AG10803 (cell line): ENCODE results near the gene FIGLA.

Experiments
- DNase-seq: peaks from one replicate; pipeline ENCODE4 v3.0.0; 2010; ENCODE audit warnings: low read depth
- H3K4me3 ChIP-seq: 2 replicates; pipeline ENCODE4 v1.5.1; 2011; ENCODE audit warnings: mild to moderate bottlenecking, low read length, control low read depth
- TF ChIP-seq, protein P1 (sequence below): conservative IDR thresholded peaks from 2 replicates; pipeline ENCODE4 v1.5.1; 2011; ENCODE audit warnings: mild to moderate bottlenecking, low read length, control low read depth, inconsistent platforms

The FIGLA gene

DNA sequence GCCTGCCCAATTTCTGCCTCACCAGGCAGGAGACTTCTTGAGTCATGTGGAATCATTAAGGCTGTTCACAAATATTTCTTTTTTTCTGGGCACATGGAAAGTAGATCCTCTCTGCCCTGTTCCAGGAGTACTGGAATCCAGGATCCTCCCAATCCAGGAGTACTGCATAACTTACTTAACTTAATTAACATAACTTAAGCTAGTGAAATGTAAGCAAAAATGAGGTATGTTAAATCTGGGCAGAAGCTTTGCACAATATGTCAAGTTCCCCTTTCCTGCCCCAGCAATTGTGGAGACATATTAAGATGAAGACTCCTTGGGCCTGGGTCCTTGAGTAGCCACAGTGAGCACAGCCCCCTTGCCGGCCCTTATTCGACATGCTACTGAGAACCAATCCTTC is 41.9 kb upstream of the FIGLA start:
- TF ChIP-seq, protein P1, sequence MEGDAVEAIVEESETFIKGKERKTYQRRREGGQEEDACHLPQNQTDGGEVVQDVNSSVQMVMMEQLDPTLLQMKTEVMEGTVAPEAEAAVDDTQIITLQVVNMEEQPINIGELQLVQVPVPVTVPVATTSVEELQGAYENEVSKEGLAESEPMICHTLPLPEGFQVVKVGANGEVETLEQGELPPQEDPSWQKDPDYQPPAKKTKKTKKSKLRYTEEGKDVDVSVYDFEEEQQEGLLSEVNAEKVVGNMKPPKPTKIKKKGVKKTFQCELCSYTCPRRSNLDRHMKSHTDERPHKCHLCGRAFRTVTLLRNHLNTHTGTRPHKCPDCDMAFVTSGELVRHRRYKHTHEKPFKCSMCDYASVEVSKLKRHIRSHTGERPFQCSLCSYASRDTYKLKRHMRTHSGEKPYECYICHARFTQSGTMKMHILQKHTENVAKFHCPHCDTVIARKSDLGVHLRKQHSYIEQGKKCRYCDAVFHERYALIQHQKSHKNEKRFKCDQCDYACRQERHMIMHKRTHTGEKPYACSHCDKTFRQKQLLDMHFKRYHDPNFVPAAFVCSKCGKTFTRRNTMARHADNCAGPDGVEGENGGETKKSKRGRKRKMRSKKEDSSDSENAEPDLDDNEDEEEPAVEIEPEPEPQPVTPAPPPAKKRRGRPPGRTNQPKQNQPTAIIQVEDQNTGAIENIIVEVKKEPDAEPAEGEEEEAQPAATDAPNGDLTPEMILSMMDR, result no peak
- no peak for DNase-seq
- no peak overlapping the region for H3K4me3 ChIP-seq

DNA sequence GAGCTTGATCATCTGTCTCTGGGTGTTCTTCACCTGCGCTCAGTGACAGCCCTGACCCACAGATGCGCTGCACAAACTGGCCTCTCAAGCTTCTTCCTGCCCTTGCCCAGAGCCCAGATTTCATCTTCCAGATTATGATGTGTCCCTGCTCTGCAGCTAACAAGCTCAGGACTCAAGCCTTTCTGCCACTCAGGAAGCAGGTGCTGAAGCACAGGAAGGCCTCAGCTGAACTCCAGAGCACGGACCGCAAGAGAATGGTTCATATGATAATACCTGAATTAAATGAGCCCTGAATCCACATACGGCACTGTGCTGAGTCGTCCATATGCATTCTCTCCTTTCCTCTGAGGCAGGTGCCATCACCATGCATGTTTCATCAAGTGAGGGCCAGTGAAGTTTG is 41.4 kb upstream of the FIGLA start:
- no peak overlapping the region for H3K4me3 ChIP-seq
- DNase-seq, result no peak
- TF ChIP-seq, protein P1, result no peak

DNA sequence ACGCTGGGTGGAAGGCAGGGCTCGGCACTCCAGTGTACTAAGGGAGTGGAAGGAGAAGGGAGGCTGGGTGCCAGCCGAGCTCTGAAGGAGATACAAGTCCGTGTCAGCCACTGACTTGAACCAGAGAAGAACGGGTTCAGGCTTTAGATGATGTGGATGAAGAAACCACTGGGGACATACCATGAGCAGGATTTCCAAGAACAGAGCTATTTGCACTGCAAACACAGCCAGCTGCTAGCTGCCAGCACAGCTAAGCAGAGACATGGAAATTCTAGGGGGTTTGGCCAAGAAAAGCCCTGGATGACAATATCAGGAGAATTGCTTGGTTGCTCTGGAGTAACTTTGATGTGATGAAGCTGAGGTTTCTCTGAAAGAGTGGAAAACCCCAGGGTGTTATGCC is 39.9 kb upstream of the FIGLA start:
- no peak overlapping the region for H3K4me3 ChIP-seq
- peak; percentile 34 for DNase-seq
- TF ChIP-seq, protein P1, result no peak

DNA sequence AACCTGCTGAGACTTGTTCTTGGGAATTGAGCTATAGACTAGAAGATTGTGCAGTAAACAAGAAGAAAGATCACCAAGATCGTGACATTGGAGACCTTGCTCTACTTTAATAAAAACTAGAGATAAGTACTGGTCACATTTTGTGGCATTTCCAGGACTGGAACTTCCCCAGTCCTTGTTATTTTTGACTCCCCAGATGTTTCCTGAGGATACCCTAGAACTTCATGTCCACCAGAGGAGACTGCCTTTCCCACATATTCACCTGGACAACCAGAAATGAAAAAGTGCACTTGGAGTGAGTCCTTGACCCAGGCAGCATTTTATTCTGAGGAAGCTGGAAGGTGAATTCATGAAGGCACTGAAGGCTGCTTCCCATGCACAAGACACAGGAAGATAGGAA is 39.5 kb upstream of the FIGLA start:
- TF ChIP-seq, protein P1, result no peak
- no peak for DNase-seq
- H3K4me3 ChIP-seq, result no peak overlapping the region

DNA sequence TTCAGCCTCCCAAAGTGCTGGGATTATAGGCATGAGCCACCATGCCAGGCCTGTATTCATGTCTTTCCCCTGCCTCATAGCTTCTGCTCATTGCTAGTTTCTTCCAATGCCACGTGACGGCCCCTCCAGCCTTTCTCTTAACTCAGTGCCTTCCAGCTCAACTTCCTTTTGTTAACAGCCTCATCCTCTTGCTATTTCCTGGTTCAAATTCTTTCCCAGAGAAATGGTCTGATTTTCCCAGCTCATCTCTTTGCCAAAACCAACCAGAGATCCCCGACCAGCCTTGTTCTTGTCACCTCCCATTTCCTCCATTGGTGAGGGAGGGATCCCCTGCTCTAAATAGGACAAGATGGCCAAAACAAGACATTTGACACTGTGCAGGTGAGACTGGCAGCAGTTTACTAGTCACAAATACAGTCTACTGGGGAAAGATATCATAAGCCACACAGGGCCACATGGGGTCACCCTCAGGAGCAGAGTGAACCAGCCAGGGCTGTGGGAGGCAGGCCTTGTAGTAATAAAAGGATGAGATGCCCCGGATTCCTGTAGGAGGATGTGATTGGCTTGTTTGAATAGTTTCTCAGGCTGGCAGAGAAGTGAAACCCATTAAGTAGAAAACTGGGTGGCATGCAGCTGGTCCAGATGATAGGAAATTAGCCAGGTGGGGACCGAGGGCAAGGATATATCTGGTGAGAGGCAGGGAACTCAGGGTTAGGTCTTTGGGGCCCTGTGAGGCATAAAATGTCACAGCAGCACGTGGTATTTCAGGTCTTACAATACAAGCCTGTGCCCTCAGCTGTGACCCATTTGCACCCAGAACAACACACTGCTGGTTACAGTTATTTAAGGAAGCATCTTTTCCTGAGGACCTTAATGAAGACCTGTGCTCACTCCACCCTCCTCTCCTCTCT is 38.7 kb upstream of the FIGLA start:
- DNase-seq, result peak; percentile 69
- TF ChIP-seq, protein P1, result no peak
- H3K4me3 ChIP-seq, result no peak overlapping the region

DNA sequence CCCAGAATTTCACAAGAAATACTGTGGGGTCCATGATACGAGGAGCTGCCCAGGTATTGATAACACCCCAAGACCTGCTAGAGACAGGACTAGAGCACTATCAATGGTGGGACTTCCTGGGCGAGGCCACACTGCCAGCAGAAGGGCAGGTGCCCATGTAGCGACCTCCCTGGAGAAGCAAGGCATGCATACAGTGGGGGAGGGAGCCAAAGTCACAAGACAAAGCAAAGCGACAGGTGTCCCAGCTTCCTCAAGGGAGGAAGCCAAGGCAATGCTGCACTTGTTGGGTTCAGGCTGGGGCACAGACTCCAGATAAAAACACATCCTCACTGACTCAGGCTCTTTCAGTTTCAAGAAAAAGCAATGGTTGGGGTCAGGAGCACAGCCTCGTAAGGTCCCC is 37.7 kb upstream of the FIGLA start:
- DNase-seq, result no peak
- TF ChIP-seq, protein P1, result no peak
- H3K4me3 ChIP-seq, result no peak overlapping the region

DNA sequence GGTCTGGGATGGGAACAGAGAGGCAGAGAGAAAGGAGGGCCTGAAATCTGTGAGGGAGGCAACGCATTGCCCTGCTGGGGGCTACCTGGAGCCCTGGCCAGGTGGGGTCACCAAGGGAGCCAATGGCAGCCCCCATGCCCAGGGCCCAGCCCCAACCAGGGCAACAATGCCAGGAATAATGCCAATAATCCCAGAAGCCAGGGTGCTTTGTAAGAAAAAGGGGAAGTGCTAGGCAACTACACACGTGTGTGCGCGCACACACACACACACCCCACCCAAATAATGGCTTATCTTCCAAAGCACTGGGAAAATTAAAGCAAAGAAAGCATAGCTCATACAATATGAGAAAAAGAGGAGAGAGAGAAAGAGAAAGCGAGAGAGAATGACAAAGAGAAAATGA is 36.9 kb upstream of the FIGLA start:
- TF ChIP-seq, protein P1, result no peak
- no peak overlapping the region for H3K4me3 ChIP-seq
- DNase-seq, result no peak
